Caco-2 (cell line): ENCODE data around the gene GARIN1A. TPM values are rescaled to one million over a fixed set of nuclear protein-coding genes. Genes with fewer than 3 reads are reported as not detected.

Experiments
- BruUV-seq: library from RNA; stranded (reverse); fragments of 400-500 nt; replicated peaks from 2 replicates; lab custom pipeline; 2021; lab: Mats Ljungman, UMichigan
- CTCF ChIA-PET: fragments of 300-600 bp; sonication (Branson Sonifier 250); formaldehyde crosslinking; loops from one replicate; lab custom pipeline; 2022; ENCODE audit warnings: antibody characterized with exemption; lab: Charles Lee
- POLR2A ChIA-PET: fragments of 300-600 bp; sonication (Branson Sonifier 250); formaldehyde crosslinking; loops from one replicate; lab custom pipeline; 2022; ENCODE audit warnings: antibody characterized with exemption; lab: Charles Lee
- DNase-seq, 2 experiments: peaks; one replicate each; pipeline versions ENCODE4 v3.0.0 to v3.0.0-alpha.2; 2020 to 2022
- H3K27me3 ChIP-seq: replicated peaks from 2 replicates; pipeline ENCODE4 v1.6.0; 2011; ENCODE audit warnings: low read length; ENCODE audit not compliant: control insufficient read depth, insufficient read depth
- H3K36me3 ChIP-seq: 2 replicates; pipeline ENCODE4 v1.5.1; 2011; ENCODE audit warnings: low read length; ENCODE audit not compliant: control insufficient read depth, insufficient read depth
- H3K4me1 ChIP-seq: fragments of 250-450 bp; sonication (Bioruptor Pico); 2 replicates; pipeline ENCODE4 v1.5.1; 2020; ENCODE audit warnings: mild to moderate bottlenecking
- H3K4me3 ChIP-seq: 2 replicates; pipeline ENCODE4 v1.5.1; 2011; ENCODE audit warnings: low read depth, mild to moderate bottlenecking, control low read depth, low read length
- H3K9me3 ChIP-seq: fragments of 250-450 bp; sonication (Bioruptor Pico); 2 replicates; pipeline ENCODE4 v1.5.1; 2020; ENCODE audit warnings: mild to moderate bottlenecking, moderate library complexity
- H3K27ac Mint-ChIP-seq: one replicate; pipeline ENCODE4 v1.8.0; 2022; ENCODE audit warnings: mixed read lengths; ENCODE audit not compliant: unreplicated experiment
- H3K27me3 Mint-ChIP-seq: one replicate; pipeline ENCODE4 v1.8.0; 2022; ENCODE audit warnings: mixed read lengths; ENCODE audit not compliant: insufficient read depth, unreplicated experiment
- H3K36me3 Mint-ChIP-seq: one replicate; pipeline ENCODE4 v1.8.0; 2022; ENCODE audit warnings: mild to moderate bottlenecking, mixed read lengths; ENCODE audit not compliant: insufficient read depth, unreplicated experiment
- H3K4me1 Mint-ChIP-seq: one replicate; pipeline ENCODE4 v1.8.0; 2022; ENCODE audit warnings: low read depth, mixed read lengths; ENCODE audit not compliant: unreplicated experiment
- H3K4me3 Mint-ChIP-seq: one replicate; pipeline ENCODE4 v1.8.0; 2022; ENCODE audit warnings: mild to moderate bottlenecking, moderate library complexity, mixed read lengths; ENCODE audit not compliant: unreplicated experiment
- H3K9me3 Mint-ChIP-seq: one replicate; pipeline ENCODE4 v1.8.0; 2022; ENCODE audit warnings: mixed read lengths; ENCODE audit not compliant: unreplicated experiment
- CTCF ChIP-seq, 2 experiments: fragments of 200-600 bp in 1 of 2; IDR thresholded peaks; 1 replicate in 1 of 2; 2 replicates in 1 of 2; pipeline versions ENCODE4 v1.5.1 to v1.8.0; 2011 to 2022; ENCODE audit warnings: antibody characterized with exemption in 1 of 2, control low read depth in 1 of 2, inconsistent platforms in 1 of 2, low read depth in 1 of 2, low read length in 1 of 2, mild to moderate bottlenecking in 1 of 2, moderate library complexity in 1 of 2; ENCODE audit not compliant: insufficient read depth in 1 of 2, severe bottlenecking in 1 of 2, unreplicated experiment in 1 of 2
- intact Hi-C: fragments of 100-400 bp; cut with micrococcal nuclease; formaldehyde crosslinking; loops from one replicate; pipeline ENCODE4 v1.10.0; 2022; ENCODE audit not compliant: unreplicated experiment
- total RNA-seq: library from RNA; stranded (reverse); gene quantifications from 2 replicates; pipeline ENCODE4 v1.2.3, GENCODE V29; 2022

GARIN1A gene
- total RNA-seq, 1 experiment from 2014 or later: 0.48 TPM

DNA sequence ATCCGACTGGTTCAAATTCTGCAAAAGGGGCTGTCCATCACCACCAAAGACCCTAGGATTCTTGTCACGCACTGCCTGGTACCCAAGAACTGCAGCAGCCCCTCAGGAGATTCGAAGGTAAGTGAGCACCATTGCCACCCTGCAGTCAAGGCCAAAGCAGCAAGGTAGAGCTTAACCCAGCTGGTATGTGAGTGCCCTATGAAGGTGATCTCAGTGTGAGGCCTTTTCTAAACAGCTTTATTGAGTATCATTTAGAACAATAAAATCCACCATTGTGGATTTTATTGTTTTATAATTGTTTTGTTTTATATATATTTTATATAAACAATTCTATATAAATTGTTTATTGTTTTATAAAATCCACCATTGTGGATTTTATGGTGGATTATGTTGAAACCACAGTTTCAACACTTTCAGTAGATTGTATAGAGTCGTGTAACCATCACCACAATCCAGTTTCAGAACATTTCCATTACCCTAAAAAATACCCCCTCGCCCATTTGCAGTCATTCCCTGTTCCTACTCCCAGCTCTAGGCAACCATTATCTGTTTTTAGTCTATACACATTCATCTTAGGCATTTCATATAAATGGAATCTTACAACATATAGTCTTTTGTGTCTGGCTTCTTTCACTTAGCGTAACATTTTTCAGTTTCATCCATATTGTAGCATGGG is 47.0 kb downstream of the GARIN1A start:
- Histone ChIP-seq H3K27me3 (no peaks in the 10 kb centered on the region), H3K4me3 (no peak overlapping the region), H3K36me3 (no peaks in the 10 kb centered on the region), H3K4me1 (no peaks in the 10 kb centered on the region), H3K9me3 (no peaks in the 10 kb centered on the region)
- intact Hi-C loops: no loop called here
- no peaks in the 10 kb centered on the region for H3K4me1 Mint-ChIP-seq
- BruUV-seq: no TSS peak
- DNase-seq: no peak
- TF ChIP-seq CTCF (IDR thresholded peaks at IDR 0.05; ENCODE audit: insufficient read depth in 1 of 2, low read depth in 1 of 2, low read length in 1 of 2, severe bottlenecking in 1 of 2, unreplicated experiment in 1 of 2): no peak
- ChIA-PET POLR2A (interaction anchor here (0.6 kb wide), 1 partner anchor 15 kb away, joined by 3 read pairs; no protein-coding TSS in a partner anchor), CTCF (no interaction called here)
- H3K27ac Mint-ChIP-seq: no peak overlapping the region
- H3K4me3 Mint-ChIP-seq: no peak overlapping the region
- H3K27me3 Mint-ChIP-seq: no peaks in the 10 kb centered on the region
- H3K36me3 Mint-ChIP-seq: no peaks in the 10 kb centered on the region
- no peaks in the 10 kb centered on the region for H3K9me3 Mint-ChIP-seq

- Mint-ChIP-seq H3K27me3 (no peaks in the 10 kb centered on the region), H3K9me3 (no peaks in the 10 kb centered on the region), H3K27ac (no peak overlapping the region), H3K4me1 (no peaks in the 10 kb centered on the region), H3K36me3 (no peaks in the 10 kb centered on the region), H3K4me3 (no peak overlapping the region)
- no peak overlapping the region for H3K4me3 ChIP-seq
- ChIA-PET CTCF (no interaction called here), POLR2A (no interaction called here)
- no TSS peak for BruUV-seq
- no peaks in the 10 kb centered on the region for H3K36me3 ChIP-seq
- no peaks in the 10 kb centered on the region for H3K27me3 ChIP-seq
- H3K4me1 ChIP-seq: no peaks in the 10 kb centered on the region
- intact Hi-C loops: no loop called here
- TF ChIP-seq CTCF (IDR thresholded peaks at IDR 0.05; ENCODE audit: insufficient read depth in 1 of 2, low read depth in 1 of 2, low read length in 1 of 2, severe bottlenecking in 1 of 2, unreplicated experiment in 1 of 2): no peak
- no peaks in the 10 kb centered on the region for H3K9me3 ChIP-seq
- no peak for DNase-seq
Observed at GRCh38 chr7:128721376-128721775, 49.3 kb downstream of the GARIN1A start.

Other genes with a start within 250 kb of the GARIN1A start
- 17.0 and 17.8 TPM in 2 replicates for gene HILPDA, start 216.4 kb upstream of the GARIN1A start, total RNA-seq
- gene METTL2B, start 195.5 kb upstream of the GARIN1A start, total RNA-seq: 37.2 and 39.0 TPM in 2 replicates
- 171 and 184 TPM in 2 replicates for gene CALU, start 67.1 kb downstream of the GARIN1A start, total RNA-seq
- not detected in 2 replicates for gene OPN1SW, start 103.5 kb downstream of the GARIN1A start, total RNA-seq
- 7.3 and 10.2 TPM in 2 replicates for gene CCDC136, start 119.7 kb downstream of the GARIN1A start, total RNA-seq
- gene FLNC, start 158.1 kb downstream of the GARIN1A start, total RNA-seq: 108 and 128 TPM in 2 replicates
- gene ATP6V1F, start 190.6 kb downstream of the GARIN1A start, total RNA-seq: 162 and 168 TPM in 2 replicates
- gene KCP, start 238.4 kb downstream of the GARIN1A start, total RNA-seq: 0.23 and 0.50 TPM in 2 replicates